GM12878 (cell line): ENCODE data around the gene SLIT1. TPM values are rescaled to one million over a fixed set of nuclear protein-coding genes. Genes with fewer than 3 reads are reported as not detected.

Experiments used
- ATAC-seq: fragments of 200-7000 bp; cut with Tn5 transposase; 3 replicates; pipeline ENCODE4 v1.9.1; 2020; ENCODE audit warnings: mild to moderate bottlenecking, moderate library complexity
- BruUV-seq: library from RNA; stranded (reverse); fragments of 400-500 nt; replicated peaks from 2 replicates; lab custom pipeline; 2021; lab: Mats Ljungman, UMichigan
- CTCF ChIA-PET: fragments of 300-600 bp; sonication (Branson Sonifier 250); formaldehyde crosslinking; extraction: SDS; loops from one replicate; lab custom pipeline; 2021; ENCODE audit warnings: inconsistent platforms; lab: Yijun Ruan, JAX
- POLR2A ChIA-PET: fragments of 350-600 bp; formaldehyde crosslinking; extraction: SDS; loops from one replicate; lab custom pipeline; 2021; ENCODE audit warnings: inconsistent platforms; lab: Charles Lee
- RAD21 ChIA-PET: fragments of 300-600 bp; sonication (Branson Sonifier 250); formaldehyde crosslinking; loops from one replicate; lab custom pipeline; 2023; ENCODE audit warnings: antibody characterized with exemption; ENCODE audit not compliant: unreplicated experiment; lab: Charles Lee
- SMC1A ChIA-PET: fragments of 300-600 bp; sonication (Branson Sonifier 250); formaldehyde crosslinking; loops from one replicate; lab custom pipeline; 2023; ENCODE audit not compliant: unreplicated experiment, uncharacterized antibody; lab: Charles Lee
- DNase-seq: peaks from one replicate; pipeline ENCODE4 v3.0.0-alpha.2; 2011; ENCODE audit warnings: low read depth, low spot score
- FAIRE-seq: peaks from 3 replicates; lab custom pipeline; 2011; peaks lifted over from hg19 to GRCh38; lab: Jason Lieb, UNC
- H2AFZ ChIP-seq: 2 replicates; pipeline ENCODE4 v1.6.0; 2011; ENCODE audit warnings: low read depth, low read length, control low read depth; ENCODE audit not compliant: control insufficient read depth
- H3K27ac ChIP-seq: 2 replicates; pipeline ENCODE4 v1.5.1; 2011; ENCODE audit warnings: control low read depth; ENCODE audit not compliant: control insufficient read depth, insufficient read depth
- H3K27me3 ChIP-seq, 2 experiments: replicated peaks in 1 of 2; 2 replicates each; pipeline versions ENCODE4 v1.6.0 to v1.6.1; 2011; ENCODE audit warnings: low read length in 1 of 2; ENCODE audit not compliant: control insufficient read depth in 2 of 2, insufficient read depth in 2 of 2
- H3K36me3 ChIP-seq, 2 experiments: 2 replicates each; pipeline ENCODE4 v1.5.1; 2011; ENCODE audit warnings: low read length in 1 of 2; ENCODE audit not compliant: control insufficient read depth in 2 of 2, insufficient read depth in 2 of 2
- H3K4me1 ChIP-seq: 2 replicates; pipeline ENCODE4 v1.6.1; 2011; ENCODE audit warnings: mild to moderate bottlenecking, low read length, moderate library complexity, mixed read lengths; ENCODE audit not compliant: control insufficient read depth, insufficient read depth
- H3K4me2 ChIP-seq: 2 replicates; pipeline ENCODE4 v1.6.0; 2011; ENCODE audit warnings: control low read depth; ENCODE audit not compliant: control insufficient read depth, insufficient read depth
- H3K4me3 ChIP-seq: fragments of 200-600 bp; sonication (generic); 2 replicates; pipeline ENCODE4 v1.5.1; 2016
- H3K79me2 ChIP-seq: 2 replicates; pipeline ENCODE4 v1.6.0; 2011; ENCODE audit warnings: low read length; ENCODE audit not compliant: control insufficient read depth, insufficient read depth
- H3K9ac ChIP-seq: 2 replicates; pipeline ENCODE4 v1.8.0; 2011; ENCODE audit warnings: low read length, control low read depth, mixed read lengths; ENCODE audit not compliant: control insufficient read depth, insufficient read depth
- H3K9me3 ChIP-seq: replicated peaks from 3 replicates; pipeline ENCODE4 v1.5.1; 2011; ENCODE audit warnings: mild to moderate bottlenecking, low read length; ENCODE audit not compliant: control insufficient read depth, insufficient read depth
- H4K20me1 ChIP-seq: 2 replicates; pipeline ENCODE4 v1.6.0; 2011; ENCODE audit not compliant: control insufficient read depth, insufficient read depth
- EGR1 ChIP-seq, 2 experiments: IDR thresholded peaks; 1 replicate in 1 of 2; 2 replicates in 1 of 2; pipeline ENCODE4 v1.6.1; 2011 to 2012; ENCODE audit warnings: low read depth in 2 of 2, low read length in 2 of 2, borderline replicate concordance in 1 of 2, mild to moderate bottlenecking in 1 of 2, moderate library complexity in 1 of 2
- MTA2 ChIP-seq: fragments of 450-650 bp; IDR thresholded peaks from 2 replicates; pipeline ENCODE4 v1.6.1; 2016; ENCODE audit warnings: low read depth, mild to moderate bottlenecking, moderate library complexity
- NFXL1 ChIP-seq: fragments of 450-650 bp; IDR thresholded peaks from 2 replicates; pipeline ENCODE4 v1.6.1; 2017; ENCODE audit warnings: antibody characterized with exemption, mild to moderate bottlenecking, borderline replicate concordance
- NFYA ChIP-seq: IDR thresholded peaks from 2 replicates; pipeline ENCODE4 v1.6.1; 2011; ENCODE audit warnings: low read depth, mild to moderate bottlenecking, low read length, improper control_type of control experiment, borderline replicate concordance
- PAX5 ChIP-seq: IDR thresholded peaks from 2 replicates; pipeline ENCODE4 v1.6.1; 2011; ENCODE audit warnings: low read depth, low read length, borderline replicate concordance
- TARDBP ChIP-seq: IDR thresholded peaks from 2 replicates; pipeline ENCODE4 v1.6.1; 2016; ENCODE audit warnings: borderline replicate concordance
- WGBS: methylation state at CpG from one replicate; pipeline ENCODE4 v1.1.6; 2016; ENCODE audit warnings: low lambda C conversion rate; ENCODE audit not compliant: insufficient replicate concordance, insufficient coverage; ENCODE audit errors: missing lambda C conversion rate; 5-methylcytosine and 5-hydroxymethylcytosine counted together
- in situ Hi-C: fragments of 300-500 bp; cut with MboI; formaldehyde crosslinking; loops from 9 replicates; pipeline ENCODE4 v1.14.3; 2018; ENCODE audit warnings: mixed read lengths
- intact Hi-C: fragments of 100-400 bp; cut with micrococcal nuclease; formaldehyde crosslinking; loops from one replicate; pipeline ENCODE4 v1.14.2; 2022; ENCODE audit not compliant: unreplicated experiment
- polyA plus RNA-seq, 11 experiments: library from polyadenylated mRNA; depleted of rRNA in 4 of 11; unstranded in 6 of 11; stranded (reverse) in 5 of 11; fragments of >200 nt; fragmentation: Nextera tagmentation in 4 of 11; fragmentation: Illumina TruSeq in 1 of 11; extraction: Ambion mirVana in 4 of 11; extraction: Trizol in 1 of 11; gene quantifications; 1 replicate in 1 of 11; 2 replicates in 10 of 11; pipeline versions ENCODE4 v1.2.1 to v1.2.3, GENCODE V29; 2011 to 2016; ENCODE audit warnings: inconsistent platforms in 2 of 11, missing spikeins in 2 of 11, low read depth in 1 of 11
- total RNA-seq, 4 experiments: library from RNA; depleted of rRNA in 3 of 4; stranded (reverse); fragments of >200 nt in 3 of 4; fragmentation: Illumina TruSeq in 1 of 4; extraction: Trizol in 1 of 4; gene quantifications; 2 replicates each; pipeline versions ENCODE4 v1.2.1 to v1.2.3, GENCODE V29; 2013 to 2021
- TF ChIP-seq, protein P1 (sequence below): fragments of 450-650 bp; IDR thresholded peaks from 2 replicates; pipeline ENCODE4 v1.6.1; 2016; ENCODE audit warnings: mild to moderate bottlenecking

SLIT1 gene
- total and polyA plus RNA-seq, 10 of the 15 experiments (the other 5 are each of a cell fraction or from before 2014, with no cell fraction given), result 0.04 to 0.19 (median 0.06) TPM; not detected in 4

DNA sequence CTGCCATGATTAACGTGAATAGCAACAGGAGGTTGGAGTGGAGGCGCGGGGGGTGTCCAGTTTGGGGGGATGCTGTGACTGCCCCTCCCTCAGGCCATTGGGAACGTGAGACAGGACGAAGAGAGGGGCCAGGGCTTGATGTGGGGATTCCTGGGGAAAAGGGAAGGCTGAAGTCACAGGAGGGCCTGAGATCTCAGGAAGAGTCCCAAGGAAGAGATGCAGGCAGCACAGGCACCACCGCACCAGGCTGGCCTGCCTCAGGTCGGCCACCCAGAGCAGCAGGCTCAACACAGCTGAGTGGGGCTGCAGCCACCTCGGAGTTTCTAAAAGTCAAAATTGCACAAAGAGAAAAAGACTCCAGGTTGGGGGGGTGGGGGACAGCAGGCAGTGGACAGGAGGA is 86.7 kb downstream of the SLIT1 start:
- FAIRE-seq (no peak), ATAC-seq (no peak), DNase-seq (no peak)
- CTCF ChIA-PET, result interaction anchor here (1.2 kb wide), 2 partner anchors 17 to 97 kb away, joined by 3 to 5 read pairs; no protein-coding TSS in a partner anchor
- H3K9me3 ChIP-seq, result no peaks in the 10 kb centered on the region
- WGBS, result 29% methylated on average over 8 of the region's 8 CpGs
- no peak overlapping the region for H3K9ac ChIP-seq
- peaks cover 3% of the 10 kb centered on the region; the same call in 1 of the 2 replicates for H3K4me1 ChIP-seq
- H3K4me3 ChIP-seq, result no peak overlapping the region
- SMC1A ChIA-PET, result no interaction called here
- RAD21 ChIA-PET, result no interaction called here
- H3K27ac ChIP-seq, result no peak overlapping the region
- no peak overlapping the region for H3K4me2 ChIP-seq
- no peaks in the 10 kb centered on the region for H4K20me1 ChIP-seq
- intact Hi-C loops, result no loop called here
- POLR2A ChIA-PET, result no interaction called here
- peaks cover 0 to 5% of the 10 kb centered on the region in 2 experiments for H3K27me3 ChIP-seq
- no peaks in the 10 kb centered on the region for H3K36me3 ChIP-seq
- TF ChIP-seq TARDBP, result no peak
- TF ChIP-seq NFXL1, result no peak
- no peak for TF ChIP-seq MTA2
- TF ChIP-seq, protein P1, sequence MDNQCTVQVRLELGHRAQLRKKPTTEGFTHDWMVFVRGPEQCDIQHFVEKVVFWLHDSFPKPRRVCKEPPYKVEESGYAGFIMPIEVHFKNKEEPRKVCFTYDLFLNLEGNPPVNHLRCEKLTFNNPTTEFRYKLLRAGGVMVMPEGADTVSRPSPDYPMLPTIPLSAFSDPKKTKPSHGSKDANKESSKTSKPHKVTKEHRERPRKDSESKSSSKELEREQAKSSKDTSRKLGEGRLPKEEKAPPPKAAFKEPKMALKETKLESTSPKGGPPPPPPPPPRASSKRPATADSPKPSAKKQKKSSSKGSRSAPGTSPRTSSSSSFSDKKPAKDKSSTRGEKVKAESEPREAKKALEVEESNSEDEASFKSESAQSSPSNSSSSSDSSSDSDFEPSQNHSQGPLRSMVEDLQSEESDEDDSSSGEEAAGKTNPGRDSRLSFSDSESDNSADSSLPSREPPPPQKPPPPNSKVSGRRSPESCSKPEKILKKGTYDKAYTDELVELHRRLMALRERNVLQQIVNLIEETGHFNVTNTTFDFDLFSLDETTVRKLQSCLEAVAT, result no peak
- TF ChIP-seq NFYA, result no peak
- TF ChIP-seq PAX5, result no peak
- TF ChIP-seq EGR1 (IDR thresholded peaks at IDR 0.05; ENCODE audit: borderline replicate concordance in 1 of 2, low read depth in 2 of 2, low read length in 2 of 2), result no peak
- TF ChIP-seq, all 136 proteins: peak for 0
- no TSS peak for BruUV-seq
- H3K79me2 ChIP-seq, result no peaks in the 10 kb centered on the region
- in situ Hi-C loops, result no loop called here
- H2AFZ ChIP-seq, result no peak overlapping the region
